Ureter (tissue), 1 donor: ENCODE data around the gene IL36RN. TPM values are rescaled to one million over a fixed set of nuclear protein-coding genes. Genes with fewer than 3 reads are reported as not detected.

Experiments used
- DNase-seq: peaks from one replicate; pipeline ENCODE4 v3.0.0-alpha.2; 2020; ENCODE audit warnings: low spot score
- total RNA-seq: library from RNA; stranded (reverse); gene quantifications from one replicate; pipeline ENCODE4 v1.2.4, GENCODE V29; 2023
- donor health status: DM: yes; HTN: yes; CAD: no.

The IL36RN gene
- total RNA-seq, 1 donor from 2014 or later = not detected

DNA sequence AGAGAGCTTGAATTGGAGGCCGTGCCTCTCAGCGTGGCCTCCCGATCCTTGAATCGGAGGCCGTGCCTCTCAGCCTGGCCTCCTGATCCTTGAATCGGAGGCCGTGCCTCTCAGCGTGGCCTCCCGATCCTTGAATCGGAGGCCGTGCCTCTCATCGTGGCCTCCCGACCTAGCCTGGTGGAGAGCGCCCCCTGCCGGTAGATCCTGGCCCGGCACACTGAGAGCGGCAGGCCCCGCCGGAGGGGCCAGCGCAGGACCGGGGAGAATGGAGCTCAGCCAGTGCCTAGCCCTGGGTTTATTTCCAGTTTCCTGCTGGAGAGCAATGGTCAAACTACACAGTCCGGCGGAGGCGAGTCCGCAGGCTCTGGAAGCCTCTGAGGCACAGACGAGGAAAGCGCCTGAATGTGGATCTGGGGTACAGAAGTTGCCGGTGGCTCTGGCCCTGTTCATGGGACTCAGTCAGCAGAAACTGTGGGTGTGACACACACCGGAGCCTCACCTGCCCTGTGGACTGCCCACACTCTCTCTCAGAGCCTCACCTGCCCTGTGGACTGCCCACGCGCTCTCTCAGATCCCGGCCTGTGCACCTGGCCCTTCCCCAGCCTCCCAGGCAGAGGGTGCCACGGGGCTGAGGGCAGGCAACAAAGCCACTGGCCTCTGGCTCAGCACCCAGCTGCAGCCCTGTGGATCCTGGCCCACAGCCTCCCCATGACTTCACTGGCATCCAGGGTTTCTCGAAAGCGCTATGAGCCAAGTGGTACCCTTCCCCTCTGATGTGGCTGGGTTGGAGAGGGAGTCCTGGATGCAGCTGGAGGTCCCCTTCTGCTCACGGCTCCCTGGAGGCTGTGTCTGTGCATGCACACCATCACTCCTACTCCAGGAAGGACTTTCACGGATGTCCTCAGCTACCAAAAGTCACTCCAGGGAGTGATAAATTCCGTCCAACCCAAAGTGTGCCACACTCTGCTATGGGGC lies 7.8 kb upstream of the IL36RN start:
- DNase-seq = no peak

DNA sequence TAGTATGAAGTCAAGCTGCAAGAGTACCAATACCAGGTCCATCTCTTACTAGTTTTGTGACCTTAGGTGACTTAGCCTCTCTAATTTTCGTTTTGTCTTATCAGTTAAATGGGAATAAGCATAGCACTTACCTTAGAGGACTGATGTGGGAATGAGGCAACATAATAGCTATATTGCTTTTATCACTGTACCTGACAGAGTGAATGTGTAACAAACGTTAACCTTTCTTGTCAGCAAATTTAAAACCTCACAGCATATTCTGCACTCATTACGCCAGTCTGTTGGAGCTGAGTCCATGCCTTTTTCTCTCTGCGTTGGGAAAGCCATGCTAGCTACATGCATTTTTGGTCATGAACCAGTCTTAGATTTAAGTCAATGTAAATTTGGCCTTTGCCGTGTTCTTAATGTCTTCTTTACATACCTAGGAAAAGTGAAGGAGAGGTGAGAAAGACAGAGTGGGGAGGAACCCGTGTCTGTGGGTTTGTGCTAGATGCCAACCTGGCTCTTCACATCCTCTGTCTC lies 6.5 kb upstream of the IL36RN start, which contains the start of gene IL36B:
Gene IL36B (minus strand): TSS at position 472 of the 522 bp plus-strand sequence.
- no peak for DNase-seq

DNA sequence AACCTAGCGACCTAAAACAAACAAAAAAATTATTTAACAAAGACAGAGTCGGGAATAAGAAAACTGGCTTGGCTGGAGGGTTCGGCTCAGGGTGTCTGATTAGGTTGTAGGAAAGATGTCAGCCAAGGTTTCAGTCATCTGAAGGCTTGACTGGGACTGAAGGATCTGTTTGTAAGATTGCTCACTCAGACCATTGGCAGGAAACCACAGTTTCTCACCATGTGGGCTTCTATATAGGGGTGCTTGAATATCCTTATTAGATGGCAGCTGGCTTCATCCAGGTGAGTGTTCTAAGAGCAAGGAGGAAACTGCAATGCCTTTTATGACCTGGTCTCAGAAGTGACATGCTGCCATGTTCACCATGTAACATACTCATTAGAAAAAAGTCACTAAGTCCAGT lies 5.3 kb upstream of the IL36RN start:
- no peak for DNase-seq

DNA sequence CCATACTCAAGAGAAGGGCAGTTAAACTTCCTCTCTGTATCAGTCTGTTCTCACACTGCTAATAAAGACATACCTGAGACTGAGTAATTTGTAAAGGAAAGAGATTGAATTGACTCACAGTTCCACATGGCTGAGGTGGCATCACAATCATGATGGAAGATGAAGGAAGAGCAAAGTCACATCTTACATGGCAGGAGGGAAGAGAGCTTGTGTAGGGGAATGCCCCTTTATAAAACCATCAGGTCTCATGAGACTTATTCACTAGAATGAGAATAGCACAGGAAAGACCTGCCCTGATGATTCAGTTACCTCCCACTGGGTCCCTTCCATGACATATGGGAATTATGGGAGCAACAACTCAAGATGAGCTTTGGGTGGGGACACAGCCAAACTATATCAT lies 4.9 kb upstream of the IL36RN start:
- no peak for DNase-seq

DNA sequence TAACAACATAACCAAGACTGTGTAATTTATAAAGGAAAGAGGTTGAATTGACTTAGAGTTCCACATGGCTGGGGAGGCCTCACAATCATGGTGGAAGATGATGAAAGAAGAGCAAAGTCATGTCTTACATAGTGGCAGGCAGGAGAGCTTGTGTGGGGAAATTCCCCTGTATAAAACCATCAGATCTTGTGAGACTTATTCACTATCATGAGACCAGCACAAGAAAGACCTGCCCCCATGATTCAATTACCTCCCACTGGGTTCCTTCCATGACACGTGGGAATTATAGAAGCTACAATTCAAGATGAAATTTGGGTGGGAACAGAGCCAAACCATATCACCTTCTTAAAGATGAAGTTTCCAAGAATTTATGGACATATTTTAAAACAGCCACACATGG lies 2.5 kb upstream of the IL36RN start:
- DNase-seq = no peak

DNA sequence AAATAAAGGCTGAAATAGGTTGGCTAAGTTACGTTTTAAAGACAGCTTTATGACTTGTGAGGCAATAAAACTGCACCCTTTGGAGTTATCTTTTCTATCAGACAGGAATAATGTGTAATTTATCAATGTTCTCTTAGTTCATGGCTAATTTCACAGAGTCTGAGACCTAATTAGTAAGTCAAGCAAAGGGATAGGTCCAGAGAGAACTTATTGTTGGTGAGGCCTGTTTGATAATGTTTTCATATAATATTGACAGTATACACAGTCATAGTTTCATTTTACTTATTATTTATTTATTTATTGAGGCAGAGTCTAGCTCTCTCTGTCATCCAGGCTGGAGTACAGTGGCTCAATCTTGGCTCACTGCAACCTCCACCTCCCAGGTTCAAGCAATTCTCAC lies 1.9 kb upstream of the IL36RN start:
- no peak for DNase-seq

DNA sequence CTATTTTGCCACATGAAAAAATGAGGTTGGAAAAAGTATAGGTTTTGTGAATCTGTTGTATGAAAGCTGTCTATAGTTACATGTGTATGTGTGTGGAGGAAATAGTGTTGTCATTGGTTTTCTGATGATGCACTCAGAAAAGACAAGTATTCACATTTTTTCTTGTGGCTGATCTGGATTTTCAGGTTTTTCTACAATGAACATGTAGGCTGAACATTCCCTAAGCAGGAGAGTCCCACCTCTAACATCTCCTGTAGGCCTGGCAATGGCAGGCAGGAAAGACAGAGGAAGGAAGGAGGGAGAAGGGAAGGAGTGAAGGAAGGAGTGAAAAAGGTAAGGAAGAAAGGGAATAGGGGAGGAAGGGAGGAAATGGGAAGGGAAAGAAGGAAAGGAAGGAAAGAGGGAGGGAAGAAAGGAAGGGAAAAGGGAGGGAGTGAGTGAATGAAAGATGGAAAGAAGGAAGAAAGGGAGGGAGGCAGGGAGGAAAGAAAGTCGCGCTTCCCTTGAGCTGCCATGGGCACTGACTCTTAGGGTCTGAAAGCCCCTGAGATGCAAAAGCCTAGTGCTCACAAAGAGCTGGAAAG lies 495 bp upstream of the IL36RN start:
- no peak for DNase-seq

DNA sequence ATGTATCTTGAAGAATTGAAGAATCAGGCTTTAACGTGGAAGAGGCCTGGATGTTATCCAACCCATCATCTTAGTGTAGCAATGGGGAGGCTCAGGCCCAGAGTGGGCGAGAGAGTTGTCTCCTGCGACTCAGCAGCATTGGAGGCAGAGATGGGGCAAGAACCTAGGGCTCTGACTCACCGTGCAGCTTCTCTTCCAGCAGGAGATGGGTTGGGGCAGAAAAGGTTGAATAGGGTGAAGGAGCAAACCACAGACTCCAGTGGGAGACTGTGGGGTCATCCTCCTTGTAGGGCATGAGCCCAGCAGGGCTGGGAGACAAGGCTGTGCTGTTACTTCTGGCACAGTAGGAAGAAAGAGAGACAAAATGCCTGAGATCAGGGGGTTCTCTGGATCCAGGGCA lies 1.4 kb downstream of the IL36RN start:
- DNase-seq = no peak

DNA sequence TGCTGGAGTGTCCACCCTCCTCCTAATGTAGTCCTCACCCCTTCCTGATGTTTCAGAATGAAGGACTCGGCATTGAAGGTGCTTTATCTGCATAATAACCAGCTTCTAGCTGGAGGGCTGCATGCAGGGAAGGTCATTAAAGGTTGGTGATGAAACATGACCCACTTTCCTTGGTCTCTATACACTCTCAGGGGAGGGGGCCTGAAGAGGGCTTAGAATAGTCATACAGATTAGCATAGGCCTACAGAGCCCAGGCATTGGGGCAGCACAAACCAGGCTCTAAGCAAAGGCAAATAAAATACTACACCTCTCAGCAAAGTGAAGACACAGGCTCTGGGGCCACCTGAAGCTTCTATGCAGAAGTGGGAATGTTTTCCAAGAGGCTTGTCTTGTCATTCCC lies 1.8 kb downstream of the IL36RN start:
- no peak for DNase-seq

DNA sequence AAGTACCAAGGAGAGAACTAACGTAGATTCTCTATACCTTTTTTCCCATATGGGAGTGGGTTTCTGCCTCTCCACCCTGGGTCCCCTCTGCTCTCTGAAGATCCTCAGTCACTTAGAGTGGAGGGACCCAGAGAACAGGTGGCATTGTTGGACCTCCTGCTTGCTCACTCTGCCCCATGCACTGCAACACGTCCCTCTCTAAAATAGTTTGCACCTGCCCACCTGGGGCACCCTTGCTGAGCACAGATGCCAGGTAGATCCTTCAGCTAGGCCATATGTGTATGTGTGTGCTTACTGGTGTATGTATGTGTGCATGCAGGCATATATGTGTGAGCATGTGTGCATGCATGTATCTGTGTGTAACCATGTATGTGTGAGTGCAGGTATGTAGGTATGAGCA lies 2.2 kb downstream of the IL36RN start:
- DNase-seq = no peak

DNA sequence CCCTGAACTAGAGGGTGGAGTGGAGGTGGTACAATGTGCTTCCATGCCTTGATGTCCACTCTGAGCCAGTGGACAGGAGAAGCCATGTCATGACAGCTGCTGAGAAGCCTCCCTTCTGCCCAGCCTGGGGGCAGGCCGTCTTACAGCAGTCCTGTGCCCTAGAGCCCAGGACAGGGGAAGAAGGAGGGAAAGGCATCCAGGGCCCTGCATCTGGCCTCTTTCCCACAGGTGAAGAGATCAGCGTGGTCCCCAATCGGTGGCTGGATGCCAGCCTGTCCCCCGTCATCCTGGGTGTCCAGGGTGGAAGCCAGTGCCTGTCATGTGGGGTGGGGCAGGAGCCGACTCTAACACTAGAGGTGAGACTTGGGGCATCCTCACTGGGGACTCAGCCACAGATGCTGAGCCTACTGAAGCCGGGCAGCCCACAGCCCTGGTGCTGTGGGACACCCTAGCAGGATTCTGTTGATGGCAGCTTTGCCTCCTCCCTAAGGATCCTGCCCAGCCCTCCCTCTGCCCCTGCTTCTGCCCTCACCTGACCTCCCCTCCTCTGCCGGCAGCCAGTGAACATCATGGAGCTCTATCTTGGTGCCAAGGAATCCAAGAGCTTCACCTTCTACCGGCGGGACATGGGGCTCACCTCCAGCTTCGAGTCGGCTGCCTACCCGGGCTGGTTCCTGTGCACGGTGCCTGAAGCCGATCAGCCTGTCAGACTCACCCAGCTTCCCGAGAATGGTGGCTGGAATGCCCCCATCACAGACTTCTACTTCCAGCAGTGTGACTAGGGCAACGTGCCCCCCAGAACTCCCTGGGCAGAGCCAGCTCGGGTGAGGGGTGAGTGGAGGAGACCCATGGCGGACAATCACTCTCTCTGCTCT lies 3.1 kb downstream of the IL36RN start:
- no peak for DNase-seq

DNA sequence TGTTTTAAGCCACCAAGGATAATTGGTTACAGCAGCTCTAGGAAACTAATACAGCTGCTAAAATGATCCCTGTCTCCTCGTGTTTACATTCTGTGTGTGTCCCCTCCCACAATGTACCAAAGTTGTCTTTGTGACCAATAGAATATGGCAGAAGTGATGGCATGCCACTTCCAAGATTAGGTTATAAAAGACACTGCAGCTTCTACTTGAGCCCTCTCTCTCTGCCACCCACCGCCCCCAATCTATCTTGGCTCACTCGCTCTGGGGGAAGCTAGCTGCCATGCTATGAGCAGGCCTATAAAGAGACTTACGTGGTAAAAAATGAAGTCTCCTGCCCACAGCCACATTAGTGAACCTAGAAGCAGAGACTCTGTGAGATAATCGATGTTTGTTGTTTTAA lies 5.3 kb downstream of the IL36RN start:
- DNase-seq = no peak

DNA sequence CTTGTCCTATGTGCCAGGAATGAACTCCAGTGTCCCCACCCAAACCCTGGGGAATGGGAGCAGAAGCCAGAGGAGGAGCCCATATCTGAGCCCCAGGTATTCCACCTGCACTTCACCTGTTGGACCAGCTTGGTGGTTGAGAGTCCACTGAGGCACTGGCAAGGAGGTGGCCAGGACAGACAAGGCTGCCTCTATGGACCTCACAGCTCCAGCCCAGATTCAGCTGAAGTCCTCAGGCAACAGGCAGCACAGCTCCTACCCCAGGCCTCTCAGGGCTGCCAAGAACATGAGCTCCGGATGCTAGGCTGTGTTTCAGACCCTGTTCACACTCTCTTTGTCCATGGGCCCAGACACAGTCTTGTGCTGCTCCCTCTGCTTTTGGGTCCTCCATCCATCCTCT lies 5.9 kb downstream of the IL36RN start:
- no peak for DNase-seq

DNA sequence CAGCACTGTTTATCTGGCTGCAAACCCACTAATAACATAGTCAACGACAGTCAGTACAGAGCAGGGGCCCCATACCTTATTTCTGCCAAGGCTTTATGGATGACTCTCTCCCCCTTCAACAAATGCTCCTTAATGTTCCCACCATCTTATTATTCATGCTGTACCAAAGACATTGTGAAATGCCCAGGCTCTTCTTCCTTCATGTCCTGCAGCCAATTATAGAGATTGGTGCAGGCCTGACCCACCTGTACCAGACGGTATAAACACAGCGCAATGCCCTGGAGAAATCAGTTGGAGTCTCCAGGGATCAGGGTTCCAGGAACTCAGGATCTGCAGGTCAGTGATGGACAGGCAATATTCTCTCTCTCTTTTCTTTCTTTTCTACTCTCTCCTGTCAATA lies 8.7 kb downstream of the IL36RN start, which contains the start of gene IL1F10:
Gene IL1F10 (plus strand): TSS at position 290 of the 400 bp plus-strand sequence. CDS start 4,769 bp downstream, outside the sequence.
- DNase-seq = no peak

DNA sequence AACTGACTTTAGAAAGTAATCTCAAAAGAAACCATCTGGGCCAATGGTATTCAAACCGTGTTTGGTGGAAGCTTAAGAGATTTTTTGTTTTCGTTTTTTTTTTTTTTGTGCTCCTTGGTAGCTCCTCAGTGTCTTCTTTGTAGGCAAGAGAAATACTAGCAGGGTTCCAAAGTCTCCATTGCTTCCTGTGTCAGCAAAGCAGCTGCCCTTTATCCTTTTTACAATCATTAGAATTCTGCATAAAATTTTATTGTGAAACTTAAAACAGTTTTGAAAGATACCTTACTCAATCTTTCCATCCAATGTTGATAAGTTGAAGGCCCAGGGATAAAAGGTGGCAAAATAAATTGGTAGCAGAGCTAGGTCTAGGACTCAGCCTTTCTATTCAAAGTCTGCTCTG lies 9.3 kb downstream of the IL36RN start:
- DNase-seq = no peak

DNA sequence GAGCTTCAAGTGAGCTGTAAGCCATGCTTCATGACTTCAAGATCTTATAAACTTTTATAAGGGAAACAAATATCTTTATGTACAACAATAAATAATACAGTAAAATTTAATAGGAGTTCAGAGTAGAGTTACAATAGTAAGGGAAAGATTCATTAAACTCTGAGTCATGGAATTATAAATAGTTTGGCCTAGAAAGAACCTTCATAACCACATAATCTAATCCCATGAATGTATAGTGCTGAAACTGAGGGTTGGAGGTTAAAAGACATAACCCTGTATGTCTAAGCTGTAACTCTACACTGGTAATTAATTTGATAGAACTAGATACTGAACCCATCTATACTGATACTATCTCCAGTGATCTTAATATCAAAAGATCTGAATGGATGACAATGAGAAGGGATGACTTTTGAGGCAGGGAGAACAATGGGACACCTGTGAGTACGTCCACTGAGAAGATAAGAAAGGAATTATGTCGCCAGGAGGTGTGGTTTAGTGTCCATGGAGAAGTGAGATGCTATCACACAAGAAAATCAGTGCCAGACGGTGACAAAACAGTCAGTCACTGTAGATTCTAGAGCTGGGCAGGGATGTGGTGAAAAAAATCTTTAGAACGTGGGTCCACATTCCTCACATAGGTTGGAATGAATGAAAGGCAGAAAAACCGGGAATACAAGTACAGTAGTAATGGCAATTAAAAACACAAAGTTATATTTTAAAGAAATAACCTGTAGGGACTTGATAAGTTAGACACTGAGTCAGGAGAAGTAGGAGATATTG lies 9.9 kb downstream of the IL36RN start:
- no peak for DNase-seq

DNA sequence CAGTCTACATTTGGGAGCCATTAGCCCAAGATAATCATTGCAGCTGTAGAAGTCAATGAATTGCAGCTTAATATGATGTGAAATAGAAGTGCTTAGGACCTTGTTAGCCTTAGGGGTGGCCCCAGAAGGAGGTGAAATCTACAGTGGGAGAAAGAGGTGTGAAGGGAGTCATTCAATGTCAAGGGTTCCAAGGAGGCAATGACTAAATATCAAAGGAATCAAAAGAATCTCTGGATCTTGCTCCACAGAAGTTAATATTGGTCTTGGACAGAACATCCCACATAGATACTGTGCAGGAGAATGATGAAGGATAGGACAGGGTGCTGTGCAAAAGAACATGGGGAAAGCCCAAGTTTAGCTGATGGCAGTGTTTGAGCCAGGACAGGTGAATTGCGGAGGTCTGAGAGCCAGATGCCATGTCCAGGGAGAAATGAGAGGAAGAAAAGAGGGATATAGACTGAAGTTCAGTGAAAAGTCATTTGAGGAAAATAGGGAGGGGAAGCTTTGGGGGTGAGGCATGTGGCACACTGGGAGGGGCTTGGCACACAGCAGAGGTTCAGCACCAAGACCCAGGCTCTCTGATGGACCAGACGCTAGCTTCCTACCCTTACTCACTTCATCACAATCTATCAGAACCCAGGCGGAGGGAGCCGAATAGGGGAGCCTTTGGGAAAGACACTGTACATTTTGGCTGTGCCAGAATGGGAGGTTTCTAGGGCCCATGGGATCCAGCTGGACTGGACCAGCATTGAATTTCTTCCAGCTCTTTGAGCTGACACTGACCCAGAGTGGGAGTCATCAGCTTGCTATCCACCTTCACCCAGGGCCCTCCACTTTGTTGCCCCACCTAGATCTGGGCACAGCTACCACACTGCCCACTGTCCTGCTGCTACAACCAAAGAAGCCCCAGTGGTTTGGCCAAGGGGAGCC lies 10.9 kb downstream of the IL36RN start:
- no peak for DNase-seq

DNA sequence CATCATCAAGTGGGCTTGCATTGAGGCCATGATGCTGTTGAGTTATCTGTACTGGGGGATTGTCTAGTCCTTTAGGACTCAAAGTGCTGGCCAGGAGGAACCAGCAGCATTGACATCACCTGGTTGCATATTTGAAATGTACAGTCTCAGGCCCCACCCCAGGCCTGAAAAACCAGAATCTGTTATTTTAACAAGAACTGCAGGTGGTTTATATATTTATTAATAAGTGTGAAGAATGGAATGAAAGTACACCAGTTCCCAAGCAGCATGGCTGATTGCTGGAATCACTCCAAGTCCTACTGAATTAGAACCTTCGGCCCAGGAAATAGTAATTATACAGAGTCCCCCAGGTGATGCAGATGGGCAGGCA lies 11.6 kb downstream of the IL36RN start:
- DNase-seq = no peak

DNA sequence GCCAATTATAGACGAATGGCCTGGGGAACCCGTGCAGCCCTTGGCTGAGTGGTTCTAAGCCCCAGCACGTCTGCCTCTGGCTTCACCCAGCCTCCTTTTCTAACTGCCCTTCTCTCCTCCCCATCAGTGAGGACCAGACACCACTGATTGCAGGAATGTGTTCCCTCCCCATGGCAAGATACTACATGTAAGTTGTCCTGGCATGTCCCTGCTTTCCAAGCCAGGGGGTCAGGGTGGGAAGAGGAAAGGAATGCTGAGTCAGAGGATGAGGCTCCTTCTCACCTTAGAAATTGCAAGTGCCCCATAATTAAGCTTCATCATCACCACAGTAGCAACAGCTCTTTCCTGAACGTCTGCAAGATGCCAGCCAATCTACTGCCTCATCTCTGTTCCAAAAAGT lies 13.6 kb downstream of the IL36RN start:
- DNase-seq = no peak

DNA sequence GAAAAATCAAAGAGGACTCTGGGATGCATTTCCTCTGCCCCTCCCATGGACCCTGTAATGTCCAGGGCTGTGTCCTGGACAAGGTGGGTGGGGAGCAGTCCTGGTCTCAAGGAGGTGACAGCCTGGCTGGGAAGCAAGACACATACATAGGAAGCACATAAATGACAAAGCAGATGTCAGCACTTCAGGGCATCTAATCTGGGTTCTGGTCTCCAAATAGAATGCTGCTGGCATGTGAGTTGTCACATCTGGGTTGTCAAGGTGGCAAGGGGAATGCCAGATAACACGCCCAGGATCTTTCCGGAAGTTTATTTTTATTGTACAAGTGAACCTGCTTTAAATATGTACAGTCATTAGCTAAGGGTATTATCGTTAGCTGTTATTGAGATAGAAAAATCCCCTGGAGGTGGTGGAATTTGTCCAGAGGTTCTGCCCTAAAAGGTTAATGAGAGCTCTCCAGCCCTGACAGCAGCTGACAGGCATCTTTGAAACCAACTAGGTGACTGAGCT lies 14.4 kb downstream of the IL36RN start:
- no peak for DNase-seq
